GM21367 (cell line): Measurements from ENCODE around the gene STEAP1.
"Not testable (repeated sequence)": the region's sequence is repeated elsewhere in the genome, so short reads cannot be mapped to it uniquely, and the experiment has no call there.

Source experiments
- ATAC-seq: cut with Tn5 transposase; IDR thresholded peaks from one replicate; pipeline ENCODE4 v1.9.1; 2021; ENCODE audit not compliant: unreplicated experiment

The STEAP1 gene

GRCh38 chr7:90173127-90173844 is 19.0 kb downstream of the STEAP1 start:
- peak; percentile 86 for ATAC-seq

- no peak for ATAC-seq
These were observed 21.4 kb downstream of the STEAP1 start for GRCh38 chr7:90175667-90176066.

DNA sequence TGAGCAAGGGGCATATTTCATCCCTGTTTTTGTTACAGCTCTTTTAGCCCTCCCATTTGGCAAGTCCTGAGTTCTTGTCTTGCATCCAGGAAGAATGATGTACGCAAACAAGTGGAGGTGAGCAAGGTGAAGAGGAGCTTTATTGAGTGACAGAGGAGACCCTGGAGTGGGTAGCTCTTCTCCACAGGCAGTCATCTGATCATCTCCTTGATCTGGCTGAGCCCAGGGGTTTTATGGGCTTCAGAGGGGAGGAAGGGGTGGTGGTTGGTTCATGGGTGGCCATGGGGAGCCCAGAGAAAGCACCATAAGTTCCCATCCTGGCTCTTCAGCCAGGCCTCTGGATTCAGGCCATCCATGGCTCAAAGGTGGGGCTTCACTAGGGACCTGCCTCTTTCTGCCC is 21.9 kb downstream of the STEAP1 start:
- ATAC-seq: no peak

GRCh38 chr7:90178166-90178565 is 23.9 kb downstream of the STEAP1 start:
- no peak for ATAC-seq

DNA sequence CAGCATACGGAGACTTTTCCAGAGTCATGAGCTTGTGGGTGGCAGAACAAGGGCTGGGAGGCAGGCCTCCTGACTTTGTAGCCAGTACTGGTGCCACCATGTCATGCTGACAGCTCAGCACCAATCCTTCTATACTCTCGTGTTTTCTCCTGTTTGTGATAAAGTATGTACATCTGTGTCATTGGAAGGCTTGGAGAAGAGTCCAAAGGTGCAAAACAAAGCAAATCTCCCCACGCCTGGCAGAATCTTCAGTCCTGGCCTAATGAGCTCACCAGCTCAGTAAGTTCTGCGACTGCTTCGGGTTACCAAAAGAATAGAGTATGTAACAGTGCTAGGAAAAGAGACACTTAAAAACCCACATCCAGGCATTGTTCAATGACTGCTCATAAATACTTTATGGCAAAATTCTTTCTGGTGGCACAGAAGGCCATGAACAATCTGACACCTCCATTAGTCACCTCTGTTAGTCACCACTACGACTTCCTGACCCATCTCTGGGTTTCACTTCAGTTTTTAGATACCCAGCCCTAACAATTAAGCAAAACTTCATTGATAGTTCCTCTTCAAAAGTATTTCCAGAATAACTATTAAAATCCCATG is 24.5 kb downstream of the STEAP1 start:
- ATAC-seq: peak; percentile 96

- no peak for ATAC-seq
These were observed 25.8 kb downstream of the STEAP1 start for GRCh38 chr7:90180011-90180585.

- no peak for ATAC-seq
These were observed 26.4 kb downstream of the STEAP1 start for GRCh38 chr7:90180649-90181048.

DNA sequence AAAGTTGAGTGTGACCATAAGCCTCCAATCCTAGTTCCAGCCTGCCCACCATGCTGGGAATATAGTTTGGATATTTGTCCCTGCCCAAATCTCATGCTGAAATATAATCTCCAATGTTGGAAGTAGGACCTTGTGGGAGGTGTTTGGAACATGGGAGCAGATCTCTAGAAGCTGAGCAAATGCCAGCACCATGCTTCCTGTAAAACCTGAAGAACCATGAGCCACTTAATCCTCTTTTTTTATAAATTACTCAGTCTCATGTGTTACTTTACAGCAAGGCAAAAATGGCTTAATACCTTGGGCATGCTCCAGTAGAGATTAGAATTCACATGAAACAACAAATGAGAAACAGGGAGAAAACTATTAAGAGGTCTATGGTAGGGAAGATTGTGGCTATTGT is 27.2 kb downstream of the STEAP1 start:
- ATAC-seq: no peak

DNA sequence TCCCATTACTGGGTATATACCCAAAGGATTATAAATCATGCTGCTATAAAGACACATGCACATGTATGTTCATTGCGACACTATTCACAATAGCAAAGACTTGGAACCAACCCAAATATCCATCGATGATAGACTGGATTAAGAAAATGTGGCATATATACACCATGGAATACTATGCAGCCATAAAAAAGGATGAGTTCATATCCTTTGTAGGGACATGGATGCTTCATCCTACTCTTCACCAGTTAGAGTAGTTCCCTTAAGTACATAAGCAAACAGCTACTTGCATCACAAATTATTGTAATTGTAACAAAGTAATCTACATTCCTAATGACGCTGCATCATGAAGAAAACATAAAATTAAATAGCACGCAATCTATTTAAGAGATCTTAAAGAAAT is 32.0 kb downstream of the STEAP1 start:
- ATAC-seq: not testable (repeated sequence)

- no peak for ATAC-seq
These were observed 33.3 kb downstream of the STEAP1 start for GRCh38 chr7:90187507-90188050.

GRCh38 chr7:90188281-90188680 is 34.0 kb downstream of the STEAP1 start:
- peak; percentile 88 for ATAC-seq

GRCh38 chr7:90190995-90191394 is 36.7 kb downstream of the STEAP1 start:
- ATAC-seq: no peak

- no peak for ATAC-seq
These were observed 37.4 kb downstream of the STEAP1 start for GRCh38 chr7:90191648-90192047.

- ATAC-seq: no peak
These were observed 38.8 kb downstream of the STEAP1 start for GRCh38 chr7:90192876-90193750.

DNA sequence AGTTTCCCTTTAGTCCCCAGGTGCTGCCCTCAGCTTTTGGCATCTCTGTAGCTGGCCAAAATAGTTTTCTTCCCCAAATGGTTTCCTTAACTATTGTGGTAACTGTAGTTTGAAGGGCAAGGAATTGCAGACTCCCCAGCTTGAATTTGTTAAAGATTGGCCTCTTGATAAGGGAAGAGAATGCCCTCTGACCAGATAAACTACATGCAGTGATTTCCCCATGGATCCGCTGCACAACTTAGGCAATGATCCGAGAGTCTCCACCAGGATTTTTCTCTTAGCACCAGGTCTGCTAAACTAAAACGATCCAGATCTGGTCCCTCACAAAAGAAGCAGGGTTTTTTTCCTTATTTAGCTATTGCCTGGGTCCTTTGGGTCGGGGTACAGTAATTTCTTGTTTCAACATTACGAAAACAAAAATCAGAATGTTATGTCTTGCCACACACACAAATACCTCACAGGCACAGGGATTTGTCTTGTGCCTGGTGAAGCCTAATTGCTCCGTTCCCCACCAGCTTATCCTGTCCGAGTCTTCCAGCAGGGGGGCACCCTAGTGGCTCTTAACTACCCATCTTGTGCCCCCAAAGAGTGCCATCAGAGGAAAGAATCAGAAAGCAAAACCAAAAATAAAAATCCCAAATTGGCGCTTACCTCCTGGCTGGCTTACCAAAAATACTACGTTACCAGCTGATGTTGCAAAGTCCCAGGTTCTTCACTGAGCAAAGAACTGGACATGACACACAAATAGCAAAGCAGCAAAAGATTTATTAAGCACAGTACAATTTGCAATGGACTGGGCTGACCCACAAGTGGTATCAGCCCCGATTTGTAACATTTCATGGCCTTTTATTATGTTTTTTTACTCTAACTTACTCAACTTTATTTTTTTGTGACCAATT is 40.9 kb downstream of the STEAP1 start:
- no peak for ATAC-seq

DNA sequence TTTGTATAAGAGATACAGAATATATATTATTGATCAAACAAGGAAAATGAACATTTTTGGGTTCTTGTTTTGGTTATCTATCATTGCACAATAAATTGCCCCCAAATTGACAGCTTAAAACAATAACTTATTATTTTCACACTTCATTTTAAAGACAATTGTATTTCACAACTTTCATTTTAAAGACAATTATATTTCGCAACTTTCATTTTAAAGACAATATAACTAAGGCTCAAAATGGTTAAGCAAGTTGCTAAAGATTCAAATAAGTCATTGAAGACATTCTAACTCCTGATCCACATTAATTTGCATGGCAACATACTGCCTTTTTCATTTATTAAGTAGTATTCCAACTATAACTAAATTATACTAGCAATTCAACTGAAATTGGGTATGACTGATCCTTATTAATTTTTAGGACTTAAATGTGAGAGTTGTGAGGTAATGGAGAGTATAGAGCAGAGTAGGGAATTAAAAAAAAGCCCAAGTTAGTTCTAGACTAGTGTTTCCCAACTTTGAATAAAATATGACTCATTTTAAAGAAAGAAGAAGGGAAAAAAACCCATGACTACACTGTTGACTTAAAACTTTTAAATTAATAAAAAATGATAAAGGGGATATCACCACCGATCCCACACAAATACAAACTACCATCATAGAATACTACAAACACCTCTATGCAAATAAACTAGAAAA is 47.4 kb downstream of the STEAP1 start:
- ATAC-seq: no peak

DNA sequence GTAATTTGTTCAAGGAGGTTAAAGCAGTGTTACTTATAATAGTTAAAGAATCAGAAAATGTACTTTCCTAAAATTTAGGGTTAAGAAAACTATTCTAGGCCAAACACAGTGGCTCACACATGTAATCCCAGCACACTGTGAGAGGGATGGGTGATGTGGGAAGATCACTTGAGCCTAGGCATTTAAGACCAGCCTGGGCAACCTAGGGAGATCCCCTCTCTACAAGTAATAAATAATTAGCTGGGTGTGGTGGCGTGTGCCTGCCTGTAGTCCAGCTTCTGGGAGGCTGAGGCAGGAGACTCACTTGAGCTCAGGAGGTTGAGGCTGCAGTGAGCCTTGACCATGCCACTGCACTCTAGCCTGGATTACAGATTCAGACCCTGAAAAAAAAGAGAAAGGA is 53.7 kb downstream of the STEAP1 start:
- no peak for ATAC-seq

GRCh38 chr7:90209776-90210175 is 55.5 kb downstream of the STEAP1 start:
- no peak for ATAC-seq

DNA sequence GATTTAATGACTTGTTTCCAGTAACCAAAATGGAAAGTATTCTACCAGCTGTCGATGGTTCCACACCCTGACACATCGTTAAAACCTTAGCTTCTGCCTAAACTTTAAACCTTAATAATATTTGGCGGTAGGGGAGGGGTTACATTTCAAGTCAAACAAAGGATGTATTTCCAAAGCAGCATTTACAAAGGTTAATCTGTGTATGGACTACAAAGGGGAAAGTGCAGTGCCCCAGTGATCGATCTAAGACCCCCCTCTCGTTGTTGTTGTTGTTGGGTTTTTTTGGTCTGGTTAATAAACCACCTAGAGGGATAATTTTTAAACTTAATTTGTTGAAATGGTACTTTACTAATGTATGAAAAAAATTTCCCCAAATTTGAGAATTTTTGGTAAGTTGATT is 56.2 kb downstream of the STEAP1 start:
- no peak for ATAC-seq

- no peak for ATAC-seq
These were observed 56.7 kb downstream of the STEAP1 start for GRCh38 chr7:90210981-90211380.
